ENCODE results near the gene GRM5.
"Not testable (repeated sequence)": the region's sequence is repeated elsewhere in the genome, so short reads cannot be mapped to it uniquely, and the experiment has no call there.

Gene GRM5

GRCh38 chr11:88978992-88979391 is 86.8 kb downstream of the GRM5 start:
- in situ Hi-C loops (cut with HindIII; ENCODE audit: low sequenced_read_pairs) = not testable (repeated sequence)

GRCh38 chr11:88975441-88975840 is 90.3 kb downstream of the GRM5 start:
- in situ Hi-C loops (cut with HindIII; ENCODE audit: low sequenced_read_pairs) = not testable (repeated sequence)

GRCh38 chr11:88972210-88972609 is 93.6 kb downstream of the GRM5 start:
- in situ Hi-C loops (cut with HindIII; ENCODE audit: low sequenced_read_pairs) = no loop called here

GRCh38 chr11:88961621-88962020 is 104.2 kb downstream of the GRM5 start:
- in situ Hi-C loops (cut with HindIII; ENCODE audit: low sequenced_read_pairs) = not testable (repeated sequence)

- in situ Hi-C loops (cut with HindIII; ENCODE audit: low sequenced_read_pairs) = not testable (repeated sequence)
Observed at GRCh38 chr11:88959857-88960256, 105.9 kb downstream of the GRM5 start.

DNA sequence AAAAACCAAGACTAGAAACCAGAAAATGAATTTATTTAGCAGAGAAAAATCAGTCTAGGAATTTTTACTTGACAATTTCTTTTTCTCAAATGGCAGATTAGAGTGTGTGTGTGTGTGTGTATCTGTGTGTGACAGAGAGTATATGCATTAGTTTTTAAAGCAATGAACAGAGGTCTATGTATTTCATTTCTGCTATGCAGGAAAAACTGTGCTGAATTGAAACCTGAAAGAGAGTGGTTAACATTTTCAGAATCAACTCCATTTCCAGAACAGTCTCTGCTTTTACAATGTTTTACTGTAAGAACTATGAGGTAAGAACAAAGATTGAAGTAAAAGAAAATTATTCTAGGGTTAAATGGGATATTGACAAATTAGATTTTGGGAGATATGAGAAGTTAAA is 114.8 kb downstream of the GRM5 start:
- in situ Hi-C loops (cut with HindIII; ENCODE audit: low sequenced_read_pairs) = no loop called here

DNA sequence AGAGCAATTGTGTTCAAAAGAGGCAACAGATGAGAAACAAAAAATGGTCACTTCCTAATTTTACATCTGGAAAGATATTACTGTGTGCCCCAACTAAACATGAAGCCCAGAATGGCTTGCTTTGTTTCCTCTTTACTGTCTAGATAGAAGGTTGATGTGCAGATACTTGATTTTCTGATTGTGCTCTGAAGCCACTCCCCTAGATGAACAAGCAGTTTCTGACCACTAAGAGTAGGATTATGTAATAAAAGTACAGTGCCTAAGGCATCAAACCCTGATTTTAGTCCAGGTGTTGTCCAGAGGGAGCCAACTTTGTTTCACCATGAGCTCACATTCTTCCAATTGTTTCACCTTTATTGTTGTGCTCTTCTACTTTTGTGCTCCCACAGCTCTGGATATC is 116.9 kb downstream of the GRM5 start:
- in situ Hi-C loops (cut with HindIII; ENCODE audit: low sequenced_read_pairs) = not testable (repeated sequence)

- in situ Hi-C loops (cut with HindIII; ENCODE audit: low sequenced_read_pairs) = not testable (repeated sequence)
Observed at GRCh38 chr11:88947843-88948572, 117.8 kb downstream of the GRM5 start.

- in situ Hi-C loops (cut with HindIII; ENCODE audit: low sequenced_read_pairs) = not testable (repeated sequence)
Observed at GRCh38 chr11:88929665-88930064, 136.1 kb downstream of the GRM5 start.

DNA sequence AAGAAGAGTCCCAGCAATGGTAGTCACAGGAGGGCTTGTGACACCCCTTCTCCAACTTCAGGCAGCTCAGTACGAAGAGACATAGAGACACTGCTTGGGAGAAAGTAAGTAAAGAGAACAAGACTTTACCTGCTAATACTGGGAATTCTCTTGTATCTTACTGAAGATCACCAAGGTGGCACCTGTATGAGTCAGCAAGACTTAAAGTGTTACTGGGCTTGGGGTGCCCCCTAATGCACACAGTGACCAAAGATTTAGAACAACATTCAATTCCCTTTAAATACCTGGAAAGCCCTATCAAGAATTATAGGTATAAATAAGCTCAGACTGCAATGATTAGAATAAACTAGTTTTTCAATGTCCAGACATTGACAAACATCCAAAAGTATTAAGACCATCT is 148.7 kb downstream of the GRM5 start:
- in situ Hi-C loops (cut with HindIII; ENCODE audit: low sequenced_read_pairs) = not testable (repeated sequence)

DNA sequence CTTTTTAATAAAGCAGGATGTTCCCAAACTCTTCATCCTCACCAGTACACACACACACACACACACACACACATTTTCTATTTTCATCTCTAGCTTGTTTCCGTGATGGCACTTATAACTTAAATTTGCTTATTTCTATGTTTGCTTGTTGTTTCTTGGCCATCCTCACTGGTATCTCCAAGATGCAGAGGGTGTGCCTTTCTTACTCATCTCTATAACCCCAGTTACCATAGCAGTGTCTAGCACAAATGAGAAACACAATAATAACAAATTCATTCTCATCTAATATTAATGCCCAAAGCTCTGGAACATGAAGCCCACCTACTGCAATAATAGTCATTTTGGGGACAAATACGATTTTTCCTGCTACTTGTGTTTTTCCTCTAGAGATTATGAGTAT is 156.3 kb downstream of the GRM5 start:
- in situ Hi-C loops (cut with HindIII; ENCODE audit: low sequenced_read_pairs) = no loop called here

DNA sequence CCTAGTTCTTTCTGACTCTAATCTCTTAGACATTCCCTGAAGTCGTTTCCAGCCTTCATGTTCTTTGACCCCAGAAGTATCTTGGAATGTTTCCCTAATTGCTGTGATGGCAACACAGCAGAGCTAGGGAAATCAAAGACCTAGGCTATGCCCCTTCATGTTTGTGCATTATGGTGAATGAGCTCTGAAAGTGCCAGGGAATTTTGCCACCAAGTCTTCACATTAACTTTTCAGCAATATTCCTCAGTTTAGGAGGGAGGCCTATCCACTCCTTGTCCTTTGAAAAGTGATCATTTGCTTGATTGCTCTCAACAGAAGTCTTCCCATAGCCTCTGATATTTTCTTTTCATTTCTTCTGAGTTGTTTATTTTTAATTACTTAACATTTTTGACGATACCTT is 164.3 kb downstream of the GRM5 start:
- in situ Hi-C loops (cut with HindIII; ENCODE audit: low sequenced_read_pairs) = not testable (repeated sequence)

GRCh38 chr11:88888855-88889254 is 176.9 kb downstream of the GRM5 start:
- in situ Hi-C loops (cut with HindIII; ENCODE audit: low sequenced_read_pairs) = not testable (repeated sequence)

GRCh38 chr11:88886796-88887195 is 179.0 kb downstream of the GRM5 start:
- in situ Hi-C loops (cut with HindIII; ENCODE audit: low sequenced_read_pairs) = no loop called here

- in situ Hi-C loops (cut with HindIII; ENCODE audit: low sequenced_read_pairs) = not testable (repeated sequence)
Observed at GRCh38 chr11:88882800-88883199, 183.0 kb downstream of the GRM5 start.

GRCh38 chr11:88861618-88862017 is 204.2 kb downstream of the GRM5 start:
- in situ Hi-C loops (cut with HindIII; ENCODE audit: low sequenced_read_pairs) = no loop called here

DNA sequence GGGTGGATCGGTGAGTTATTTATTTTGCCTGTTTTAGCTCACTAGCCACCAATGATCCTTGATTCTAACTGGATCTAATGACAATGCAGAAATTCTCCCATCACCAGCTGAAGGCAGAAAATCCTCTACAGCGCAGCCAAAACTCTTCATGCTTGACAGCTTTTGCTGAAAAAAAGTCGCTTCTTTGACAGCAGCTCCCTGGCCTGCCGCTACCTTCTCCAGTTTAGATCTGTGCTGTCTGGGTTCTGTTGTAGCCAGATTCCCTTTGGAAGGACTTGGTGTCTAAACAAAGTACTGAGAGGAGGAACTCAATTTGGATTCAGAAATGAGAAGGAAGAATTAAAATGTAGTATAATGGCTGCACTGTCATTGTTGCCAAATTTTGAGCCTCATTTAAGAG is 205.4 kb downstream of the GRM5 start:
- in situ Hi-C loops (cut with HindIII; ENCODE audit: low sequenced_read_pairs) = not testable (repeated sequence)

- in situ Hi-C loops (cut with HindIII; ENCODE audit: low sequenced_read_pairs) = not testable (repeated sequence)
Observed at GRCh38 chr11:88853963-88854362, 211.8 kb downstream of the GRM5 start.

GRCh38 chr11:88851547-88851946 is 214.2 kb downstream of the GRM5 start:
- in situ Hi-C loops (cut with HindIII; ENCODE audit: low sequenced_read_pairs) = not testable (repeated sequence)

GRCh38 chr11:88849773-88850172 is 216.0 kb downstream of the GRM5 start:
- in situ Hi-C loops (cut with HindIII; ENCODE audit: low sequenced_read_pairs) = not testable (repeated sequence)

DNA sequence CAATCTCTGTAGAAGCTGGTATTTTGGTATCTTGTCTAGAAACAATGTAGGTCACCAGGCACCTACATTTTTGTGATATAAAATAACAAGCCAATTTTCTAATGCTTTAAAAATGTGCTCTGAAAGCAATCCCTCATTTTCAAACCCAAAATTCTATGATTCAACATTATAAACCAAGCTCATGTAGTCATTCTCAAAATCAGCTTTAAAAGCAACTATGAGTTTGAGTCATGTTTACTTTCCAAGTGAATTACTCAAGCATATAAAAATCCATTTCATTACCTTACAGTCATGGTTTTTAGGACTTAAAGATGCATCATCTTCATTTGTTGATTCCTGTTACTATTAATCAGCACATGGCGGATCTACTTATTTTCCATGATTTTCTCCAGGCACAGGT is 216.4 kb downstream of the GRM5 start:
- in situ Hi-C loops (cut with HindIII; ENCODE audit: low sequenced_read_pairs) = no loop called here

- in situ Hi-C loops (cut with HindIII; ENCODE audit: low sequenced_read_pairs) = not testable (repeated sequence)
Observed at GRCh38 chr11:88846266-88846665, 219.5 kb downstream of the GRM5 start.

DNA sequence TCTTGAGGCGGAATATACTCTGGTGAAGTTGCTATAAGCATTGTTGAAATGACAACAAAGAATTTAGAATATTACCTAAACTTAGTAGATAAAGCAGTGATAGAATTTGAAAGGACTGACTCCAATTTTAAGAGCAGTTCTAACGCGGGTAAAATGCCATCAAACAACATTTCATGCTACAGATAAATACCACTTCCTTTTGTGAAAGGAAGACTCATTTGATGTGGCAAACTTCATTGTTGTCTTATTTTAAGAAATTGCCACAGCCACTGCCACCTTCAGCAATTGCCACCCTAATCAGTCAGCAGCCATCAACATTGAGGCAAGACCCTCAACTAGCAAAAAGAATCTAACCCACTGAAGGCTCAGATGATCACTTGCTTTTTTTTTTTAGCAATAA is 220.8 kb downstream of the GRM5 start:
- in situ Hi-C loops (cut with HindIII; ENCODE audit: low sequenced_read_pairs) = not testable (repeated sequence)
